ENCODE data around the gene NEUROD4. TPM values are rescaled to one million over a fixed set of nuclear protein-coding genes. Genes with fewer than 3 reads are reported as not detected.

The NEUROD4 gene
- polyA plus RNA-seq (2011; rRNA removed): not detected in 2 replicates
- not detected in 2 replicates for polyA minus RNA-seq (2011; rRNA and poly(A)+ RNA removed)

GRCh38 chr12:55019784-55020183 lies at the start of gene NEUROD4:
Gene NEUROD4 (plus strand): TSS chr12:55019974. CDS start chr12:55026440, 6,466 bp downstream.
- H3K27ac ChIP-seq (ENCODE audit: low read depth, low read length): no peak within 1 kb of the TSS
- no peaks in the 10 kb centered on the region for H3K9me3 ChIP-seq (ENCODE audit: control insufficient read depth, insufficient read depth, low read length)
- H3K4me3 ChIP-seq (ENCODE audit: low read depth, low read length): no peak within 1 kb of the TSS
- peak; percentile 3 for DNase-seq (ENCODE audit: low read depth, low spot score)
- TF ChIP-seq CTCF (IDR thresholded peaks at IDR 0.05; ENCODE audit: low read depth, low read length): no peak
- POLR2A ChIA-PET: no interaction called here
- CTCF ChIA-PET: interaction anchor here (3.2 kb wide), 1 partner anchor 27 kb away, joined by 11 read pairs; no protein-coding TSS in a partner anchor
- H3K27me3 ChIP-seq (ENCODE audit: control insufficient read depth, insufficient read depth, low read length): no peaks in the 10 kb centered on the region

DNA sequence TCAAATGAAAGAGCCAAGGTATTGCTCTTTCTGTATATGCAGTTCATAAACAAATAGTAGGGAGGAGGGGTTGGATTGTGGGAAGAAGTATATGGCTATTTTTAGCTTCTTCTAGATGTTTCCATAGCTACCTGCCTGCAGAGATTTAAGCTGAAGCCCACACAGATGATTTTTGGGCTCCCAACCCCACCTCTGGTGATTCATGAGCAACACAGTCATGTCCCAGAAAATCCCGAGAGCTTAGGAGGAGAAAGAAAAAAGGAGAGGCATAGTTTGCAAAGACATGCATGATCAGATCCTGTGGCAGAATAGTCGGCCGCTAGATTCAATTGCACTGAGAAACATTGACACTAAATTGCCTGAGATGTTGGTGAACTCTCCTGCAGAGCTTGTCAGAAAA lies 49.0 kb upstream of the NEUROD4 start:
- Histone ChIP-seq H3K27me3 (ENCODE audit: control insufficient read depth, insufficient read depth, low read length) (no peaks in the 10 kb centered on the region), H3K4me3 (ENCODE audit: low read depth, low read length) (no peak overlapping the region), H3K9me3 (ENCODE audit: control insufficient read depth, insufficient read depth, low read length) (no peaks in the 10 kb centered on the region), H3K27ac (ENCODE audit: low read depth, low read length) (no peak overlapping the region)
- ChIA-PET CTCF (interaction anchor here (0.5 to 7.8 kb wide), 4 partner anchors 13 to 221 kb away, joined by 3 to 47 read pairs (median 15); no protein-coding TSS in a partner anchor), POLR2A (no interaction called here)
- no peak for TF ChIP-seq CTCF (IDR thresholded peaks at IDR 0.05; ENCODE audit: low read depth, low read length)
- DNase-seq (ENCODE audit: low read depth, low spot score): no peak

GRCh38 chr12:54973556-54973955 lies 46.2 kb upstream of the NEUROD4 start:
- H3K27me3 ChIP-seq (ENCODE audit: control insufficient read depth, insufficient read depth, low read length): no peaks in the 10 kb centered on the region
- no peak for TF ChIP-seq CTCF (IDR thresholded peaks at IDR 0.05; ENCODE audit: low read depth, low read length)
- no peak overlapping the region for H3K4me3 ChIP-seq (ENCODE audit: low read depth, low read length)
- no peak overlapping the region for H3K27ac ChIP-seq (ENCODE audit: low read depth, low read length)
- H3K9me3 ChIP-seq (ENCODE audit: control insufficient read depth, insufficient read depth, low read length): no peaks in the 10 kb centered on the region
- no peak for DNase-seq (ENCODE audit: low read depth, low spot score)
- ChIA-PET CTCF (interaction anchor here (6.1 to 7.8 kb wide), 2 partner anchors 16 to 19 kb away, joined by 41 to 47 read pairs; no protein-coding TSS in a partner anchor), POLR2A (no interaction called here)

GRCh38 chr12:54974279-54974678 lies 45.5 kb upstream of the NEUROD4 start:
- CTCF ChIA-PET: interaction anchor here (0.6 to 7.8 kb wide), 3 partner anchors 16 to 119 kb away, joined by 3 to 47 read pairs (median 41); no protein-coding TSS in a partner anchor
- POLR2A ChIA-PET: no interaction called here

More at GRCh38 chr12:54974279-54974678, 45.5 kb upstream of the NEUROD4 start:
- H3K27ac ChIP-seq (ENCODE audit: low read depth, low read length): no peak overlapping the region
- H3K4me3 ChIP-seq (ENCODE audit: low read depth, low read length): no peak overlapping the region
- no peak for DNase-seq (ENCODE audit: low read depth, low spot score)
- no peak for TF ChIP-seq CTCF (IDR thresholded peaks at IDR 0.05; ENCODE audit: low read depth, low read length)
- no peaks in the 10 kb centered on the region for H3K27me3 ChIP-seq (ENCODE audit: control insufficient read depth, insufficient read depth, low read length)
- no peaks in the 10 kb centered on the region for H3K9me3 ChIP-seq (ENCODE audit: control insufficient read depth, insufficient read depth, low read length)

Data from AG04450 (cell line).